LNCAP (cell line): ENCODE measurements around the gene RASGRP1.

Experiments
- TF ChIP-seq, protein P1 (sequence below): fragments of 450-650 bp; IDR thresholded peaks from 2 replicates; pipeline ENCODE4 v1.5.1; 2017; ENCODE audit warnings: mild to moderate bottlenecking

Gene RASGRP1

DNA sequence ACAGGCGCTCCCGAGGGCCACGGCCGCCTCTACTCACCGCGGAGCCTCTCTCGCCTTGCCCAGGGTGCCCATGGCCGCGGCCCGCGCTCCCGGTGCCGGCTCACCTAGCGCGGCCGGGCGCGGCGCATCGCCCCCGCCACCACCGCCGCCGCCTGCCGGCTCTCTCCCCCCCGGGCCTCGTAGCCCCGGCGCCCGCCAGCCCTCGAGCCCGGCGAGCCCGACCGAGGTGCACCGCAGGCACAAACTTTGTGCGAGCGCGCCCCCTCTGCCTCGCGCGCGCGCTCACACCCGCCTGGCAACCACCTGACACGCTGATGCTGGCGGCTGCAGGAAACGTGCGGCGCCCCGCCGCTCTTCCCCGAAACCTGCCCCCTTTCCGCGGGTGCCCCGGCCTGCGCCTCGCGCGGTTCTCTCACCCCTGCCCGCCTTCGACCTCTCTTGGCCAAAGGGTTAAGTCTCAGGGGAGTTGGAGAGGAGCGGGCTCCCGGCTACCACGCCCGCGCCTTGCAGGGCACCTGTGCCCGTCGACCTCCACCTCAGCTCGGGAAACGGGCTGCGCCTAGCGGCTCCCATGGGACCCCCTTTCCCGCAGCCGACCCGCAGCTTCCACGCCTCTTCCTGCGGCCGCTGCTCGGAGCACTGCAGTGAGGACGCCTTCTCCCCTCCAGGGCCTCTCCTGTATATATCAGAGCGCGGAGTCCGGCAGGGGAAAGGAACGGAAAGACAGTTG, at the start of gene RASGRP1:
Gene RASGRP1, minus strand, starts transcription at position 258 of the 730 bp plus-strand sequence. Its CDS starts 186 bp downstream, at position 72.
- TF ChIP-seq, protein P1, sequence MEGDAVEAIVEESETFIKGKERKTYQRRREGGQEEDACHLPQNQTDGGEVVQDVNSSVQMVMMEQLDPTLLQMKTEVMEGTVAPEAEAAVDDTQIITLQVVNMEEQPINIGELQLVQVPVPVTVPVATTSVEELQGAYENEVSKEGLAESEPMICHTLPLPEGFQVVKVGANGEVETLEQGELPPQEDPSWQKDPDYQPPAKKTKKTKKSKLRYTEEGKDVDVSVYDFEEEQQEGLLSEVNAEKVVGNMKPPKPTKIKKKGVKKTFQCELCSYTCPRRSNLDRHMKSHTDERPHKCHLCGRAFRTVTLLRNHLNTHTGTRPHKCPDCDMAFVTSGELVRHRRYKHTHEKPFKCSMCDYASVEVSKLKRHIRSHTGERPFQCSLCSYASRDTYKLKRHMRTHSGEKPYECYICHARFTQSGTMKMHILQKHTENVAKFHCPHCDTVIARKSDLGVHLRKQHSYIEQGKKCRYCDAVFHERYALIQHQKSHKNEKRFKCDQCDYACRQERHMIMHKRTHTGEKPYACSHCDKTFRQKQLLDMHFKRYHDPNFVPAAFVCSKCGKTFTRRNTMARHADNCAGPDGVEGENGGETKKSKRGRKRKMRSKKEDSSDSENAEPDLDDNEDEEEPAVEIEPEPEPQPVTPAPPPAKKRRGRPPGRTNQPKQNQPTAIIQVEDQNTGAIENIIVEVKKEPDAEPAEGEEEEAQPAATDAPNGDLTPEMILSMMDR: no peak

DNA sequence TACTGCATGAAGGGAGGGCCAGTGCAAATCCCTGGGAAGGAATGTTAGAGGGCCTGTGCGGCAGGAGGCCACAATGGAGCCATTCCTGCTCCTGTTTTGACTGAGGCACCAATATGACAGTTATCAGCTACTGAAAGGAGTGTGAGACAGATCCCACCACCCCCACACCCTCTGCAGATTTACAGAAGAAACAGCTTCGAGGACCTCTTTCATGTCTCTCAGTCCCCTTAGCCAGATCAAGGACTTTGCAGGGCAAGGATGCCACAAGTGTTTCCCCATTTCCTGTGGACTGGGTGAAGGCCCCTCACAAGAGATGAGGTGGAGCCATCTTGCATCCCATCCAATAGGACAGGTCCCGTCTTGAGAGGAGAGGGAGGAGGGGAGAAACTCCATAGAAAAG, 48.5 kb upstream of the RASGRP1 start:
- TF ChIP-seq, protein P1: no peak

DNA sequence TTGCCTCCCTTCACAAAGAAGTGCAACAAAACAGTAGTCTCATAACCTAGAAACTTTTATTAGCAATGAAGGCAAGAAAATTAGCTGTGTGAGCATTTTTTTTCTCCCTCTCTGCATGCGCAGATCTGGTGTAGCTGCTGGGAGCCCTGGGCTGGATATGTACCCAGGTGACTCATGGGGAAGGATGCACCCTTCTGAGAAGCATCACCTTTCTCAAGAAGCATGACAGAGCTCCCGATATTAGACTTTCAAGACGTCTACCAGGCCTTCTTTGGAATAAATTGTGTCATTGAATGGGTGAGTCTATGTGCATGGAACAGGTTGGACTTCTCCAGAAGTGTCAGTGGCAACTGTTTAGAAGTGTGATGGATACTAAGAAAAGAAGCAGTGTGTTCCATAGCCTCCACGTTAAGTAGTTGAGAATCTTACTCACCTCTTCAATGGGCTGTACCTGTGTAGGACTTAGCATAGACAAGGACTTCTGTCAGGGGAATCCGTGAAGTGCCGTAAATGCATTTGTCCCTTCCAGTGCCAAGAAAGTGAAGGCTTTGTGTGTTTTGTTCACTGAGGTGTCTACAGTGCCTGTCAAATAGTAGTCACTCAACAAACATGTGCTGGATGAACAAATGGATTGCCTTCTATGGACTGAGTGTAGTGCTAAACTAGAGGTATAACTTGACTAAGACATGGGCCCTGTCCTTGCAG, 47.7 kb upstream of the RASGRP1 start:
- TF ChIP-seq, protein P1: no peak

DNA sequence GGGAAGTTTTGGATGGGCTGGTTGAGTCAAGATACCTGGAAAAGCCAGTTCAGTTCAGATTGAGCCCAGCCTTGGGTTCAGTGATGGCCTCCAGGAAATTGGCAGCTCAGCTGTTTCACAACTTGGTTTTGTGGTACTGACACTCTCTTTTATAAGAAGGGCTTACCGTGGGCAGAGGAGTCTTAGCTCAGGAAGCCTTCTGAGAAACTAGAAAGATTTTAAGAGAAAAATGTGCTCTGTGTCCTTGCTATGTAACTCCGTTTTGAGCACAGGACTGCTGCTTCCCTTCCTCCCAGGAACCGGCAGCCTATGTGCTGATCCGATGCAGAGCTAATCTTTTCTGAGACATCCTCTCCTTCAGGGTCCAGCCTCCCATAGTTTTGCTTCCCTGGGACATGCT, 46.6 kb upstream of the RASGRP1 start:
- TF ChIP-seq, protein P1: no peak

DNA sequence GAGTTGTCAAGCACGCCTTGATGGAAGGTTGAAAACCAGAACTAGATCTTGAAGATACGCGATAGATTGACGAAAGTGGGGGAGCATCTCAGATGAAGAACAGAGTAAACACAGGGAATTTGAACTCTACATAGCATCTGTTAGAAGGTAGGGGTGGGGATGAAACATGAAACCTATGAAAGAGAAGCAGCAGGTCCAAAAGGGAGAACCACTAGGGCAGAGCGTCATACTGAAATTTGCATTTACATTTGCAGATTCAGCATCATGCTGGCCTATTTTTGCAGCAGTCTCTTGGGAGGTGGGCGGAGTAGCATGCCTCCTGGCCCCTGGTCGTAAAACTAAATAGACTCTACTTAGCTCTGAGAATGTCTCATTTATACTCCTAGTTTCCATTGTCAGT, 46.1 kb upstream of the RASGRP1 start:
- TF ChIP-seq, protein P1: no peak

DNA sequence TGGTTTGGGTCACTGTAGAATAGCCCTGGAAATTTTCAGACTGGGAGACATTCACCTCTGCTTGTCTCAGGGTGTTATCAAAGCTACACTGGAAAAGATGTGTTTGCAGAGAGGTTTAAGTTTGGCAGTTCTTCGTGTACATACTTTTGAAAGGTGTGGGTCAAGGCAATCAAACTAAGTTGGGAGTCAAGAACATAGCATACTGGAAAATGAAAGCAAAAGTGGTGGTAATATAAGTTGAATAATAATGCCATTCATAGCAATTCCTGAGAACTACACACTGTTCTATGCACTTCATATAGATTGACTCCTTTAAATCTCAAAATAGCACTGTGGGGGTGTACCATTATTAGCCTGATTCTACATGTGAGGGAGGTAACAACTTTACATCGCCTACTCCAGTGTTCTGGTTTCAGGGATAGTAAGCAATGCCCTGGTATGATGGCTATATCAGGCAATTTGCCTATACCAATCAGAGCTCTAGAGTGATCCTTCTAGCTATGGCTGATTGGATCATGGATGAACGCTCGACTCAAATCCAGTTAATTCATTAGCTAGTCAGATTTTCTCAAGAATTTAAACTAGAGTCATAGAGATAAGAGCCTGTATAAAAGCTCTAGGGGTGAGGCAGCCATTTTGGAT, 44.6 kb upstream of the RASGRP1 start:
- TF ChIP-seq, protein P1: no peak

DNA sequence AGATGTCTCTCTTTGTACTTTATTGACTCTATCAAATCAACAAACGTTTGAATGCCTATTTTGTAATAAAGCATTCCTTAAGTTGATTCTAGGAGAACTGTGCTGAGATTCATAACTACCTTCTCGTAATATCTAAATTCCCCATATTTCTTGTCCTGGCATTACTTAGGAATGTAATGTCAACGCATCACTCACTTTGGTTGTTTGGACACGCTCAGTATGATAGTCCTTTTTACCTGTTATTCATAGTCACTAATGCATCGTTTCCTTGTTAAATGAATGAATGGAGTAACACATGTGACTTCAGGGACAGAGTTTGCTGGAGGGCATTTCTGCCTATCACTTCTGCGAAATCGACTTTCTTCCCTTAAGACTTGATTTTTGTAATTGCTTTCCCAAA, 44.1 kb upstream of the RASGRP1 start:
- TF ChIP-seq, protein P1: no peak
